WTC11 (cell line): ENCODE data around the gene PIP4K2A. TPM values are rescaled to one million over a fixed set of nuclear protein-coding genes. Genes with fewer than 3 reads are reported as not detected.
A peak's percentile ranks its signal among the peaks of the same experiment; 100 is the strongest.

ENCODE experiments used
- ATAC-seq: fragments of 200-7000 bp; cut with Tn5 transposase; 2 replicates; pipeline ENCODE4 v1.10.0; 2021; ENCODE audit warnings: mild to moderate bottlenecking, moderate library complexity
- CTCF ChIA-PET: fragments of 300-600 bp; sonication (Branson Sonifier 250); formaldehyde crosslinking; loops from one replicate; lab custom pipeline; 2021; ENCODE audit warnings: antibody characterized with exemption; lab: Charles Lee
- POLR2A ChIA-PET: fragments of 350-600 bp; sonication (Branson Sonifier 250); formaldehyde crosslinking; loops from one replicate; lab custom pipeline; 2021; ENCODE audit warnings: antibody characterized with exemption; lab: Charles Lee
- DNase-seq: peaks from one replicate; pipeline ENCODE4 v3.0.0; 2021; ENCODE audit warnings: low spot score
- H3K27ac Mint-ChIP-seq: 2 replicates; pipeline ENCODE4 v1.8.0; 2021; ENCODE audit warnings: mixed read lengths
- H3K27me3 Mint-ChIP-seq: 2 replicates; pipeline ENCODE4 v1.8.0; 2021; ENCODE audit warnings: low read depth, mild to moderate bottlenecking, moderate library complexity, mixed read lengths
- H3K36me3 Mint-ChIP-seq: 2 replicates; pipeline ENCODE4 v1.8.0; 2021; ENCODE audit warnings: mixed read lengths
- H3K4me1 Mint-ChIP-seq: 2 replicates; pipeline ENCODE4 v1.8.0; 2022; ENCODE audit warnings: mixed read lengths
- H3K4me3 Mint-ChIP-seq: 2 replicates; pipeline ENCODE4 v1.8.0; 2021; ENCODE audit warnings: mild to moderate bottlenecking, moderate library complexity, mixed read lengths
- H3K9me3 Mint-ChIP-seq: 2 replicates; pipeline ENCODE4 v1.8.0; 2021; ENCODE audit warnings: mixed read lengths
- ATF6 ChIP-seq: sonication (generic); formaldehyde crosslinking; IDR thresholded peaks from 2 replicates; pipeline ENCODE4 v1.8.1; 2023; ENCODE audit warnings: mild to moderate bottlenecking, missing genetic modification reagents
- CDX4 ChIP-seq: fragments of 250-450 bp; sonication (Bioruptor Pico); IDR thresholded peaks from 2 replicates; pipeline ENCODE4 v1.9.0; 2021; ENCODE audit warnings: moderate library complexity, mild to moderate bottlenecking, inconsistent platforms, borderline replicate concordance
- E2F5 ChIP-seq: sonication (generic); formaldehyde crosslinking; IDR thresholded peaks from 2 replicates; pipeline ENCODE4 v1.8.1; 2022; ENCODE audit warnings: mild to moderate bottlenecking, moderate library complexity, missing genetic modification reagents
- EMX1 ChIP-seq: fragments of 250-450 bp; sonication (Bioruptor Pico); IDR thresholded peaks from 2 replicates; pipeline ENCODE4 v1.8.0; 2021; ENCODE audit warnings: mild to moderate bottlenecking
- ERG ChIP-seq: fragments of 250-450 bp; sonication (Bioruptor Pico); IDR thresholded peaks from 2 replicates; pipeline ENCODE4 v1.8.0; 2021; ENCODE audit warnings: mild to moderate bottlenecking
- FOXJ3 ChIP-seq: sonication (generic); formaldehyde crosslinking; IDR thresholded peaks from 2 replicates; pipeline ENCODE4 v1.9.0; 2021; ENCODE audit warnings: missing genetic modification reagents, mild to moderate bottlenecking, borderline replicate concordance
- FOXK1 ChIP-seq: sonication (generic); formaldehyde crosslinking; IDR thresholded peaks from 2 replicates; pipeline ENCODE4 v1.8.0; 2022; ENCODE audit warnings: mild to moderate bottlenecking, moderate library complexity, missing genetic modification reagents
- GABPB1 ChIP-seq: sonication (generic); formaldehyde crosslinking; IDR thresholded peaks from 2 replicates; pipeline ENCODE4 v1.8.1; 2023; ENCODE audit warnings: mild to moderate bottlenecking, missing genetic modification reagents
- NFATC4 ChIP-seq: fragments of 250-450 bp; sonication (Bioruptor Pico); IDR thresholded peaks from 2 replicates; pipeline ENCODE4 v1.9.0; 2021; ENCODE audit warnings: mild to moderate bottlenecking
- OVOL2 ChIP-seq: fragments of 250-450 bp; sonication (Bioruptor Pico); IDR thresholded peaks from 2 replicates; pipeline ENCODE4 v1.9.0; 2021; ENCODE audit warnings: mild to moderate bottlenecking, borderline replicate concordance
- PRRX2 ChIP-seq: fragments of 250-450 bp; sonication (Bioruptor Pico); IDR thresholded peaks from 2 replicates; pipeline ENCODE4 v1.8.0; 2021; ENCODE audit warnings: mild to moderate bottlenecking
- SOX15 ChIP-seq: fragments of 250-450 bp; sonication (Bioruptor Pico); IDR thresholded peaks from 2 replicates; pipeline ENCODE4 v1.9.0; 2021; ENCODE audit warnings: mild to moderate bottlenecking
- SP1 ChIP-seq: sonication (generic); formaldehyde crosslinking; conservative IDR thresholded peaks from 2 replicates; pipeline ENCODE4 v1.8.1; 2022; ENCODE audit warnings: missing genetic modification reagents
- TCF7 ChIP-seq: sonication (generic); formaldehyde crosslinking; IDR thresholded peaks from 2 replicates; pipeline ENCODE4 v1.8.0; 2022; ENCODE audit warnings: mild to moderate bottlenecking, low read depth, missing genetic modification reagents, moderate library complexity
- TEAD1 ChIP-seq: sonication (generic); formaldehyde crosslinking; IDR thresholded peaks from 2 replicates; pipeline ENCODE4 v1.8.0; 2022; ENCODE audit warnings: mild to moderate bottlenecking, missing genetic modification reagents
- ZNF232 ChIP-seq: sonication (generic); formaldehyde crosslinking; IDR thresholded peaks from 2 replicates; pipeline ENCODE4 v1.8.0; 2022; ENCODE audit warnings: mild to moderate bottlenecking, missing genetic modification reagents
- total RNA-seq: library from RNA; stranded (reverse); gene quantifications from 3 replicates; pipeline ENCODE4 v1.2.3, GENCODE V29; 2021
- TF ChIP-seq, protein P1 (sequence below): fragments of 250-450 bp; sonication (Bioruptor Pico); conservative IDR thresholded peaks from 2 replicates; pipeline ENCODE4 v1.9.0; 2021; ENCODE audit warnings: mild to moderate bottlenecking
- TF ChIP-seq, protein P2 (sequence below): fragments of 250-450 bp; sonication (Bioruptor Pico); IDR thresholded peaks from 2 replicates; pipeline ENCODE4 v1.9.0; 2021; ENCODE audit warnings: mild to moderate bottlenecking

Gene PIP4K2A
- total RNA-seq, 1 experiment from 2014 or later: 47.5 TPM

DNA sequence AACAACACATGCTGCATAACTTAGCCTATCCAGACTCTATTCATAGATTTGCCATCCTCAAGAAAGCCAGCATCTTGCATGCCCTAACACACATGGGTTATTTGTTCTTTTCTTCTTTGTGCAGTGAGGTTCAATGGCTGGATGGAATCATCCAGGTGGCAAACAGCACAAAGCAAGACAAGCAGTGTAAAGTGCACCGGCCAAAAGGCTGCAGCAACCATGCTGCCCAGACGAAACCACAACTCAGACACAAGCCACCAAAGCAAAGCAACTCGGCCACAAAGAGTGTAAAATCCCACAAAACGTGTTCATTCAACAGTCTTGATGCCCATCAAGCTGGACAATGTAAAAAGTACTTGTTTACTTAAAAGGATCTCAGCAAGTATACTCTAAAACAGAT, 76.9 kb downstream of the PIP4K2A start:
- CTCF ChIA-PET: no interaction called here

GRCh38 chr10:22635650-22636049, 78.7 kb downstream of the PIP4K2A start:
- no peak for ATAC-seq

More for the DNA sequence above, 76.9 kb downstream of the PIP4K2A start:
- Mint-ChIP-seq H3K4me1 (peaks cover 20% of the 10 kb centered on the region), H3K4me3 (no peak overlapping the region), H3K36me3 (peaks cover 4% of the 10 kb centered on the region), H3K27me3 (no peaks in the 10 kb centered on the region)
- ATAC-seq: no peak
- TF ChIP-seq, protein P1, sequence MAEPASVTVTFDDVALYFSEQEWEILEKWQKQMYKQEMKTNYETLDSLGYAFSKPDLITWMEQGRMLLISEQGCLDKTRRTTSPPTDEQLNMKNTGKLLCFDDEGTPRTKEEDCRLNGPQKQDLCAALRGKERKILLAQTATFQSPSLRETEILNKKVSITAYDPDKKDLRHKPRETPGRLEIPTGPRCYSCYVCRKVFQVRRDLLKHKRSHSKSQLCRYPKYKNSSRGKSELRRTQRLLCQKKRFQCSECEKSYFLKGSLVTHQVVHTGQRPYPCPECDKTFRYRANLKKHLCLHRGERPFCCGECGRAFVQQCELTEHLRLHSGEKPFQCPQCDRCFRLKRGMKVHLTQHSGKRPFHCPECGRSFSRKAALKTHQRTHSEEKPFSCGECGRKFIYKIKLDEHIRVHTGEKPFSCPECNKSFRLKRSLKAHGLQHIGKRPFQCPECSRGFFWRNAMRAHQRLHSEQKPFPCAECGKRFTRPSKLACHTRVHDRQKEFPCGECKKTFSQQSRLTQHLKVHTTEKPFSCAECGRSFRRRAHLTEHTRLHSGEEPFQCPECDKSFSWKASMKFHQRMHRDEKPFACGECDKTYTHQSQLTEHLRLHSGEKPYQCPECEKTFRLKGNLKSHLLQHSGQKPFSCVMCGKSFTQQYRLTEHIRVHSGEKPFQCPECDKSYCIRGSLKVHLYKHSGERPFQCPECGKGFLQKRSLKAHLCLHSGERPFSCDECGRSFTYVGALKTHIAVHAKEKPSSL (CRISPR knock-in tag): no peak
- TF ChIP-seq SOX15 (CRISPR knock-in tag) (no peak), NFATC4 (CRISPR knock-in tag) (no peak), FOXJ3 (CRISPR knock-in tag) (no peak), TCF7 (CRISPR knock-in tag) (no peak)
- TF ChIP-seq, protein P2, sequence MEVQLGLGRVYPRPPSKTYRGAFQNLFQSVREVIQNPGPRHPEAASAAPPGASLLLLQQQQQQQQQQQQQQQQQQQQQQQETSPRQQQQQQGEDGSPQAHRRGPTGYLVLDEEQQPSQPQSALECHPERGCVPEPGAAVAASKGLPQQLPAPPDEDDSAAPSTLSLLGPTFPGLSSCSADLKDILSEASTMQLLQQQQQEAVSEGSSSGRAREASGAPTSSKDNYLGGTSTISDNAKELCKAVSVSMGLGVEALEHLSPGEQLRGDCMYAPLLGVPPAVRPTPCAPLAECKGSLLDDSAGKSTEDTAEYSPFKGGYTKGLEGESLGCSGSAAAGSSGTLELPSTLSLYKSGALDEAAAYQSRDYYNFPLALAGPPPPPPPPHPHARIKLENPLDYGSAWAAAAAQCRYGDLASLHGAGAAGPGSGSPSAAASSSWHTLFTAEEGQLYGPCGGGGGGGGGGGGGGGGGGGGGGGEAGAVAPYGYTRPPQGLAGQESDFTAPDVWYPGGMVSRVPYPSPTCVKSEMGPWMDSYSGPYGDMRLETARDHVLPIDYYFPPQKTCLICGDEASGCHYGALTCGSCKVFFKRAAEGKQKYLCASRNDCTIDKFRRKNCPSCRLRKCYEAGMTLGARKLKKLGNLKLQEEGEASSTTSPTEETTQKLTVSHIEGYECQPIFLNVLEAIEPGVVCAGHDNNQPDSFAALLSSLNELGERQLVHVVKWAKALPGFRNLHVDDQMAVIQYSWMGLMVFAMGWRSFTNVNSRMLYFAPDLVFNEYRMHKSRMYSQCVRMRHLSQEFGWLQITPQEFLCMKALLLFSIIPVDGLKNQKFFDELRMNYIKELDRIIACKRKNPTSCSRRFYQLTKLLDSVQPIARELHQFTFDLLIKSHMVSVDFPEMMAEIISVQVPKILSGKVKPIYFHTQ (CRISPR knock-in tag): no peak
- TF ChIP-seq, all 79 proteins: peak for 0
- H3K9me3 Mint-ChIP-seq: peaks cover 11% of the 10 kb centered on the region
- H3K27ac Mint-ChIP-seq: peak overlapping the region; percentile 55; the same call in 1 of the 2 replicates
- no peak for DNase-seq
- POLR2A ChIA-PET: no interaction called here

GRCh38 chr10:22634606-22635459, 79.5 kb downstream of the PIP4K2A start:
- H3K9me3 Mint-ChIP-seq: peaks cover 11% of the 10 kb centered on the region
- ChIA-PET CTCF (no interaction called here), POLR2A (no interaction called here)
- ATAC-seq: no peak
- H3K4me1 Mint-ChIP-seq: peaks cover 39% of the 10 kb centered on the region
- H3K36me3 Mint-ChIP-seq: peaks cover 4% of the 10 kb centered on the region
- no peaks in the 10 kb centered on the region for H3K27me3 Mint-ChIP-seq
- H3K27ac Mint-ChIP-seq: peak overlapping the region; percentile 44
- no peak for DNase-seq
- no peak overlapping the region for H3K4me3 Mint-ChIP-seq
- TF ChIP-seq ERG (CRISPR knock-in tag): no peak
- no peak for TF ChIP-seq SOX15 (CRISPR knock-in tag)
- TF ChIP-seq E2F5 (CRISPR knock-in tag): no peak
- no peak for TF ChIP-seq EMX1 (CRISPR knock-in tag)
- no peak for TF ChIP-seq CDX4 (CRISPR knock-in tag)
- no peak for TF ChIP-seq SP1 (CRISPR knock-in tag)
- TF ChIP-seq TEAD1: no peak
- TF ChIP-seq ZNF232 (CRISPR knock-in tag): no peak
- TF ChIP-seq, protein P2 (CRISPR knock-in tag): no peak
- no peak for TF ChIP-seq ATF6
- TF ChIP-seq GABPB1 (CRISPR knock-in tag): no peak
- no peak for TF ChIP-seq OVOL2 (CRISPR knock-in tag)

More at GRCh38 chr10:22635650-22636049, 78.7 kb downstream of the PIP4K2A start:
- TF ChIP-seq ZNF232 (CRISPR knock-in tag) (no peak), PRRX2 (CRISPR knock-in tag) (no peak), FOXK1 (CRISPR knock-in tag) (no peak)
- POLR2A ChIA-PET: no interaction called here
- H3K4me3 Mint-ChIP-seq: no peak overlapping the region
- H3K27ac Mint-ChIP-seq: peak overlapping the region; percentile 44
- CTCF ChIA-PET: no interaction called here
- no peaks in the 10 kb centered on the region for H3K27me3 Mint-ChIP-seq
- DNase-seq: no peak
- peaks cover 11% of the 10 kb centered on the region for H3K9me3 Mint-ChIP-seq
- H3K4me1 Mint-ChIP-seq: peaks cover 34% of the 10 kb centered on the region
- peaks cover 4% of the 10 kb centered on the region for H3K36me3 Mint-ChIP-seq
